ENCODE data around the gene NTPCR.

Gene NTPCR

GRCh38 chr1:232950197-232951176, at the start of gene NTPCR:
Gene NTPCR (plus strand): TSS chr1:232950611. CDS start chr1:232950711, 100 bp downstream.
- DNase-seq (ENCODE audit: low spot score) = peak; percentile 97
- TF ChIP-seq CTCF (IDR thresholded peaks at IDR 0.05; ENCODE audit: borderline replicate concordance, control extremely low read depth, extremely low read depth, insufficient read depth, missing control alignments) = no peak
- in situ Hi-C loops (cut with MboI; ENCODE audit: low sequenced_read_pairs, unreplicated experiment) = no loop called here

- in situ Hi-C loops (cut with MboI; ENCODE audit: low sequenced_read_pairs, unreplicated experiment) = no loop called here
- no peak for DNase-seq (ENCODE audit: low spot score)
- no peak for TF ChIP-seq CTCF (IDR thresholded peaks at IDR 0.05; ENCODE audit: borderline replicate concordance, control extremely low read depth, extremely low read depth, insufficient read depth, missing control alignments)
Measured at GRCh38 chr1:232900818-232901217, 49.6 kb upstream of the NTPCR start.

- peak; percentile 27 for DNase-seq (ENCODE audit: low spot score)
- in situ Hi-C loops (cut with MboI; ENCODE audit: low sequenced_read_pairs, unreplicated experiment) = no loop called here
- TF ChIP-seq CTCF (IDR thresholded peaks at IDR 0.05; ENCODE audit: borderline replicate concordance, control extremely low read depth, extremely low read depth, insufficient read depth, missing control alignments) = no peak
Measured at GRCh38 chr1:232901255-232901654, 49.2 kb upstream of the NTPCR start.

GRCh38 chr1:232902774-232903350, 47.5 kb upstream of the NTPCR start:
- in situ Hi-C loops (cut with MboI; ENCODE audit: low sequenced_read_pairs, unreplicated experiment) = no loop called here
- TF ChIP-seq CTCF (IDR thresholded peaks at IDR 0.05; ENCODE audit: borderline replicate concordance, control extremely low read depth, extremely low read depth, insufficient read depth, missing control alignments) = no peak
- no peak for DNase-seq (ENCODE audit: low spot score)

- no peak for TF ChIP-seq CTCF (IDR thresholded peaks at IDR 0.05; ENCODE audit: borderline replicate concordance, control extremely low read depth, extremely low read depth, insufficient read depth, missing control alignments)
- in situ Hi-C loops (cut with MboI; ENCODE audit: low sequenced_read_pairs, unreplicated experiment) = no loop called here
- no peak for DNase-seq (ENCODE audit: low spot score)
Measured at GRCh38 chr1:232904131-232904530, 46.3 kb upstream of the NTPCR start.

GRCh38 chr1:232904566-232904965, 45.8 kb upstream of the NTPCR start:
- peak; percentile 35 for DNase-seq (ENCODE audit: low spot score)
- in situ Hi-C loops (cut with MboI; ENCODE audit: low sequenced_read_pairs, unreplicated experiment) = no loop called here

More at GRCh38 chr1:232904566-232904965, 45.8 kb upstream of the NTPCR start:
- TF ChIP-seq CTCF (IDR thresholded peaks at IDR 0.05; ENCODE audit: borderline replicate concordance, control extremely low read depth, extremely low read depth, insufficient read depth, missing control alignments) = no peak
